Brain microvascular endothelial cell (primary cell): Measurements from ENCODE around the gene TEAD1.

ENCODE experiments used
- DNase-seq: peaks from one replicate; pipeline ENCODE4 v3.0.0-alpha.2; 2020
- H3K27ac ChIP-seq: fragments of 250-450 bp; sonication (Bioruptor Pico); 2 replicates; pipeline ENCODE4 v1.5.1; 2020; ENCODE audit warnings: mild to moderate bottlenecking, moderate library complexity
- H3K27me3 ChIP-seq: fragments of 250-450 bp; sonication (Bioruptor Pico); replicated peaks from 2 replicates; pipeline ENCODE4 v1.5.1; 2020; ENCODE audit warnings: mild to moderate bottlenecking
- H3K36me3 ChIP-seq: fragments of 250-450 bp; sonication (Bioruptor Pico); replicated peaks from 2 replicates; pipeline ENCODE4 v1.5.1; 2020; ENCODE audit warnings: mild to moderate bottlenecking
- H3K4me3 ChIP-seq: 2 replicates; pipeline ENCODE4 v1.5.1; 2011; ENCODE audit warnings: low read depth, mild to moderate bottlenecking, control low read depth, low read length, moderate library complexity
- in situ Hi-C: cut with HindIII; loops from 2 replicates; pipeline ENCODE4 v1.10.0; 2017; ENCODE audit warnings: low sequenced_read_pairs, low pct_ligation_motif_present
- TF ChIP-seq, protein P1 (sequence below): IDR thresholded peaks from 2 replicates; pipeline ENCODE4 v1.5.1; 2011; ENCODE audit warnings: low read depth, mild to moderate bottlenecking, moderate library complexity, low read length, control low read depth, inconsistent platforms; ENCODE audit errors: missing control alignments

TEAD1 gene

DNA sequence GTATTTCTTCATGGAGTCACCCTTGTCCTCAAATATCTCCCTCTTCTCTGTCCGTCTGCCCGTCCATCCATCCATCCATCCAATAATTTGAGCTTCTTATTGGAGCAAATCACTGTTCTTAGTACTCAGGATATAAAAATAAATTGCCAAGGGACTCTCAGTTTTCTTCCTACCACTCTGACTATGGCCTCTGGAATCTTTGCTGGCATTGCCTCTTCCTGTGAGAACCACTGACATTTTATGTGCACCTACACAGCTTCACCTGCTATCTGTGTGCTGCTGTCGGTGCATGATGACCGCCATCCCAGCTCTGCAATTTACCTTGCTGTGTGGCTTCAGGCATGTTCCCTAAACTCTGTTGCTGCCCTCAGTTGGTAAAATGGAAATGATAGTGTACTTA lies 37.9 kb downstream of the TEAD1 start:
- Histone ChIP-seq H3K27ac (no peak overlapping the region), H3K36me3 (no peaks in the 10 kb centered on the region), H3K27me3 (no peaks in the 10 kb centered on the region), H3K4me3 (no peak overlapping the region)
- in situ Hi-C loops: no loop called here
- TF ChIP-seq, protein P1, sequence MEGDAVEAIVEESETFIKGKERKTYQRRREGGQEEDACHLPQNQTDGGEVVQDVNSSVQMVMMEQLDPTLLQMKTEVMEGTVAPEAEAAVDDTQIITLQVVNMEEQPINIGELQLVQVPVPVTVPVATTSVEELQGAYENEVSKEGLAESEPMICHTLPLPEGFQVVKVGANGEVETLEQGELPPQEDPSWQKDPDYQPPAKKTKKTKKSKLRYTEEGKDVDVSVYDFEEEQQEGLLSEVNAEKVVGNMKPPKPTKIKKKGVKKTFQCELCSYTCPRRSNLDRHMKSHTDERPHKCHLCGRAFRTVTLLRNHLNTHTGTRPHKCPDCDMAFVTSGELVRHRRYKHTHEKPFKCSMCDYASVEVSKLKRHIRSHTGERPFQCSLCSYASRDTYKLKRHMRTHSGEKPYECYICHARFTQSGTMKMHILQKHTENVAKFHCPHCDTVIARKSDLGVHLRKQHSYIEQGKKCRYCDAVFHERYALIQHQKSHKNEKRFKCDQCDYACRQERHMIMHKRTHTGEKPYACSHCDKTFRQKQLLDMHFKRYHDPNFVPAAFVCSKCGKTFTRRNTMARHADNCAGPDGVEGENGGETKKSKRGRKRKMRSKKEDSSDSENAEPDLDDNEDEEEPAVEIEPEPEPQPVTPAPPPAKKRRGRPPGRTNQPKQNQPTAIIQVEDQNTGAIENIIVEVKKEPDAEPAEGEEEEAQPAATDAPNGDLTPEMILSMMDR: no peak
- DNase-seq: no peak

DNA sequence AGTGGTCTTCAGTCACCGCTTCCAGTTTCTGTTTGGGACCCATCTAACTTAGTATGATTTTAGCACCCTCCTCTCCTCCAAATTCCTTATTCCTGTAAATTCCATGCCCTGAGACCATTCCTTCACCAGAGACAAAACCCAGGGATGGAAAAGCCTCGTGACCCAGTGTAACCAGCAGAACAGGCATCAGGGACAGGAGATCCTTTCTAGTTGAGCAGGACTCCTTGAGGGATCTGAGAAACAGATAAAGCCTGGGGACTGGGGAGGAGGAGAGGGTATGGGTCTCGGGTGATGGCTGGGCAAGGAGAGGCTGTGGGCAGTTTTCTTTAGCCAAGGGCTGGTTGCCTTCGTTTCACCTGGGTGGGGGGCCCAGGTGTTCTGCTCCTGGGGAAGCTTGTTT lies 40.9 kb downstream of the TEAD1 start:
- in situ Hi-C loops: no loop called here
- Histone ChIP-seq H3K27me3 (no peaks in the 10 kb centered on the region), H3K27ac (no peak overlapping the region), H3K4me3 (no peak overlapping the region), H3K36me3 (no peaks in the 10 kb centered on the region)
- TF ChIP-seq, protein P1: no peak
- no peak for DNase-seq

DNA sequence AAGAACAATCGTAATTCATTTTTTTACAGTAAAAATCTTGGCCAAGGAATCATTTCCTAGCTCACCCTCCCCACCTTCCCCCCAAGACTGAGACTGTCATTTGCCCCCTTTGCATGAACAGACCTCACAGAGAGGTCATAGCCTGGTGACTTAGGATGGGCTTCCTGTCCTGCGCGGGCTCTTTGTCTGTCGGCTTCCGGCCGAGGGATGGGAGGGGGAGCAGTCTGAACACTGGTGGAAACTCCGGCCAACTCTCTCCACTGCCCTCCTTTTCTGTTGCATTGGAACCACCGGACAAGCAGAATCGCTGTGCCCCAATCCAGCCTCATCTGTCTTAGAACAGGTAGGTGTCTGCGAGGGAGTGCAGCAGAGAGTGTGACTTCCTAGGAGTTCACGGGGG lies 41.7 kb downstream of the TEAD1 start:
- TF ChIP-seq, protein P1: no peak
- H3K4me3 ChIP-seq: no peak overlapping the region
- in situ Hi-C loops: no loop called here
- no peak overlapping the region for H3K27ac ChIP-seq
- H3K36me3 ChIP-seq: no peaks in the 10 kb centered on the region
- DNase-seq: no peak
- H3K27me3 ChIP-seq: no peaks in the 10 kb centered on the region

DNA sequence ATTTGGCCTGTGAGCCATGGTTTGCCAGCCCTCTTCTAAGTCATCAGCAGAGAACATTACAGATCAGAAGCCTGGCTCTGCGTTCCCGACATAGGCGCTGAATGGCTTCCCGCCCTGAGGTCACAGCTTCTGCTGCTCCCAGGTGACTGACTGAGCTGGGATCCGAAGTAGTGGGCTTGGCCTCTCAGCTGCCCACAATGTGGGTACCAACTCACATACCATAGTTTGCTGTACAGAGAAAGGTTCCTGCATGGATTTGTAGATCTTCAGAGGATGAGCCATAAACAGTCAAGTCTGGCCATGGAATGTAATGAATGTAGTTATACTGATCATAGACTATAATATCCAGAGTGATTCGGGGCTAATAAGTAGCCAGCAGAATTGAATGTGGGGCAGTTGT lies 42.6 kb downstream of the TEAD1 start:
- no peak overlapping the region for H3K27ac ChIP-seq
- no peak overlapping the region for H3K4me3 ChIP-seq
- H3K36me3 ChIP-seq: no peaks in the 10 kb centered on the region
- H3K27me3 ChIP-seq: no peaks in the 10 kb centered on the region
- TF ChIP-seq, protein P1: no peak
- in situ Hi-C loops: no loop called here
- DNase-seq: no peak

DNA sequence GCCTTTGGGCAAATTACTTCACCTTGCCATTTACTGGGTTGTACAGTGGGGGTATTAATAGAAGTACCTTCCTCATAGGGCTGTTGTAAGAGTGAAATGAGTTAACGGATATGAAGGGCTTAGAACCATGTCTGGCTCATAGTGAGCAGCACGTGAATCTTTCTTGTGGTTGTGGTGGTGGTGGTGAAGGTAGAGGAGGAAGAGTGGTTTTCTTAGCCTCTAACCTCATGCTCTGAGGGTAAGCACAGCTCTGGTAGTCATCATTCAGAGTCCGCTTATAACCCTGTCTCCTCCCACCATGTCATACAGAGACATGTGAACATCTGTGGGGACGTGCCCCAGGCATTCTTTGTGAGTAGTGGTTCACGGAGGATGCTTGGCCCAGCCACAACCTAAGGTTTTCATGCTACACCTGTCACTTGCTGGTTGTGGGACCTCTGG lies 43.6 kb downstream of the TEAD1 start:
- in situ Hi-C loops: no loop called here
- Histone ChIP-seq H3K27me3 (no peaks in the 10 kb centered on the region), H3K4me3 (no peak overlapping the region), H3K36me3 (no peaks in the 10 kb centered on the region), H3K27ac (no peak overlapping the region)
- TF ChIP-seq, protein P1: no peak
- DNase-seq: no peak

DNA sequence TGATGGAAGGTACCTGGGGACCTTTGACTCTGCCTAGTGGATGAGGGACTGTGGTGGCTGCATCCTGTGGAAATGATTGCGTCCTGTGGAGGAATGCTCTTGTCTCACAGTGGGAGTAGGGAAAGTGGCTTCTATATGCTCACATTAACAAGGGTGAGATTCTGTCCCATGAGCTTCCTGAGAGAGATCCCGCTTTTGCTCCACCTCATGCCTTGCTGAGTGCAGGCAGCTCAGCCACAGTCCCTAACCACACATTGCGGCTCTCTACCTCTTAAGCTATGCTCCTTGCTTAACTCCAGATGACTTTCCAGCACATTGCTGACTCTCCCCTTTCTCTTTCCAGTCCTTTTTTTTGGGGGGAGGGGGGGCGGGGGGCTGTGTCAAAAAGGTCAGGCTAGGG lies 45.0 kb downstream of the TEAD1 start:
- in situ Hi-C loops: no loop called here
- TF ChIP-seq, protein P1: no peak
- no peak overlapping the region for H3K27ac ChIP-seq
- no peak for DNase-seq
- H3K4me3 ChIP-seq: no peak overlapping the region
- H3K36me3 ChIP-seq: no peaks in the 10 kb centered on the region
- no peaks in the 10 kb centered on the region for H3K27me3 ChIP-seq
